HG03060 (cell line): ENCODE measurements around the gene OSBPL10.

Source experiments
- ATAC-seq: cut with Tn5 transposase; IDR thresholded peaks from one replicate; pipeline ENCODE4 v1.9.1; 2021; ENCODE audit warnings: low read depth, moderate number of reproducible peaks; ENCODE audit not compliant: unreplicated experiment

OSBPL10 gene

DNA sequence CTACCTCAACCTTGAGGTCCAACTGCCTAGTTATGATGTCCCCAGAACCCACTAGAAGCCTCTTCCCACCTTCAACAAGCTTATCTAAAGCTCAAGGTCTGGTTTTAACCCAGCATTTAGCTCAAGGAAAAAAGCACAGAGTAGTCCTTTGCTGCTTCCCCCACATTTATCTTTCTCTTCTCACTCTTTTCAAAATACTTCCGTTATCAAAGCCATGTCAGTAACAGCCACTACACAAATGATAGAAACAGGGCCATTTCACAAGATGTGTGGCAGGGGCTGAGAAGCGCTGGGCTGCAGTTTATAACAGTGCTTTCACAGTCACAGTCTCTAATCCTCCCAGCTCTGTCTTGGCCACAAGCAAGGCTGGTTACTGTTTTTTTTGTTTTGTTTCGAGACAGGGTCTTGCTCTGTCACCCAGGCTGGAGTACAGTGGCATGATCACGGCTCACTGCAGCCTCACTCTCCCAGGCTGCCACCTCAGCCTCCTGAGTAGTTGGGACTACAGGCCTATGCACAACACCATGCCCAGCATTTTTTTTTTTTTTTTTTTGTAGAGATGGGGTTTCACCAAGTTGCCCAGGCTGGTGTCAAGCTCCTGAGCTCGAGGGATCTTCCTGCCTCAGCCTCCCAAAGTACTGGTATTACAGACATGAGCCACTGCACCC lies 218.8 kb downstream of the OSBPL10 start:
- ATAC-seq, result no peak

DNA sequence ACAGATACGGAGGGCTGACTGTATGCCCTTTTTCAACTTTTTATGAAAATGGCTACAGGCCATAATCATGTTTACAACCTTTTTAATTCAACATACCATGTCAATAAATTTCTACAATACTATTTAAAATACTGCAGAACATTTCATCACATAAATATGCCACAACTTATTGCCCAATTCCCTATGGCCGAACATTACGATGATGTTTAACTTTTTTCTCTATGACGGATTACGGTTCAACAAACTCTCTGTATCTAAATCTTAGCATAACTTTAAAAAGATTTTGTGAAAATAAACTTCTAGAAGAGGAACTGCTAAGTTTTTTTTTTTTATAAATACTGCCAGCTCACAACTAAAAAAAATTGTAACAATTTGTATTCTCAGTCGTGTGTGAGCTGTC lies 220.4 kb downstream of the OSBPL10 start:
- ATAC-seq, result no peak

DNA sequence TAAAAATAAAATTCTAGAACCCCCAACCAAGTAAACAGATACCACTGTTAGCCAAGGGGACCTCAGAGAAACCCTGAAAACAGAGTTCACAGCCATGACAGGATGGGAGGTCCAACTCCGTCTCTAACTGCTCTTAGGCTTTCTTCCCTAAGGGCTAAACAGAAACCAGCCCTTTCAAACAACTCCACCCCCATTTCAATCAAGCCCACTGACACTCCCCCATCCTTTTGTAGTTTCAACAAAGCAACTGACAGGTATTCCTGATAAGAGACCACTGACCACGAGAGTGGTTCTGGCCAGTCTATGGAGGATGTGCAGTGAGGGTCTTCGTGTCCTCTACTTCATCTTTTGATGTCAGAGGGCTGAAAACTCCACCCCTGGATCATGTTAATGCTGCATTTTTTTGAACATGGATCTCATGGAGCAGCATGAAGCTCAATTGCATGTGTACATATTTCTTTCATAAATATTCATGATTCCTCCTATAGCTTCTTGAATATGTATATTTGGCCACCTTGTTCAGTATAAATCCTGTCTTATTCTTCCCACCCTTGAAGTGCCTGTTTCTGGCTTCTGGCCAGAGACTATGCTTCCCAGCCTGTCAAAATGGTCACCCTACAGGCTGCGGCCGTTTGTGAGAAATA lies 222.6 kb downstream of the OSBPL10 start:
- ATAC-seq, result no peak

DNA sequence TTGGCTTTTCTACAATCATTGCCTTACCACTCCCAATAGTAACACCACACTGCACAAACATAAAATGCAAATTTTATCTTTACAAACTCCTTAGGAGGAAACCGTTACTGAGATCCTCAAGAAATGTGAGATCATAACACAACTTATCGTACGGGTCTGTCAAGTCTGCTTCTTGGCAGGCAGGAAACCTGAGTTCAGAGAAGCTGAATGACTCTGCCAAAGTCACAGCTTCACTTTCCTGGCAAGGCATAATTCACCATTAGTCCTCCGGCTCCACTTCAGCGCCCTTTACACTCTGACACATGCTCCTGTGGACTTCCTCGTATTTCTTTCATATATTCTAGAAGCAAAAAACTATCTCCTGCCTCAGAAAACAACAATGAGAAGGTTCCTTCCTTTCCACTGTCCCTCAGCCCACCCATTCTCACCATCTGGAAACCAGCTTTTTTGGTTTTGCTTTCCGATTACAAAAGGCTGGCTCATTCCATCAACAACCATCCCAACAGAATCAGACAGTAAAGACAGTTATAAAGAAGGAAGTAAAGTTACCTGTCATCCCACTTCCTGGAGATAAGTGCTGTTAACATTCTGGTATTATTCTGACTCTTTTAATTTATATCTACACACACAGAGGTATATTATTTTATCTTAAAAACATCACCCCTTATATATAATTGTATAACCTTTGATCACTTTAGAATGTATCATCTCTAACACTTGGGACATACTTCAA lies 225.0 kb downstream of the OSBPL10 start:
- ATAC-seq, result no peak

DNA sequence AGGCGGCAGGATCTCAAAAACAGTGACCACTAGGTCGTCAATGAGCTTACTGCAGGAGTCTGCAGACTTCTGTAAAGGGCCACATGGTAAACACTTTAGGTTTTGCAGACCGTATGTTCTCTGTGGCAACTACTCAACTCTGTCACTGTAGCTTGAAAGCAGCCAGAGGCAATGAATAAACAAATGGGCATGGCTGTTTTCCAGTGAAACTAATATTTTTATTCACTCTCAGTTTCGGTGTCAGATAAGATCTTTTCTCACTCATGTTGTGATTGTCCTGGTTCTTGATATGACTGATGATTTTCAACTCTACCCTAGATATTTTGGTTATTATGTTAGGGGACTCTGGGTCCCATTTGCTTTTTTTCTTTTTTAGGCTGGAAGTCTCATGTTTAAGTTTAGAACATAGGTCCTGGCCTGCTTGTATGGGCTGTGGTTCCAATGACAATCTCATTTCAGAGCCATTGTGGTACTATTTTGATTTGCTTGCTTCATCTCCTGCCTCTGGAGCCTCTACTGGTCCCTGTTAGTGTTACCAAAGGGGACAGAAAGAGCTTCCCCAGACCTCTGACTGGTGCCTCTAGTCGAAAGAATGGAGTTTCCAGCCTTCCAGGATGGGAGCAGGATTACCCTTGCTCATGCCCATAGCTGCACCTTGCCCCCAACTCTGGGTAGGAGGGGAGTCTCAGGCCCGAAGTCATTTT lies 226.3 kb downstream of the OSBPL10 start:
- peak; percentile 90 for ATAC-seq

DNA sequence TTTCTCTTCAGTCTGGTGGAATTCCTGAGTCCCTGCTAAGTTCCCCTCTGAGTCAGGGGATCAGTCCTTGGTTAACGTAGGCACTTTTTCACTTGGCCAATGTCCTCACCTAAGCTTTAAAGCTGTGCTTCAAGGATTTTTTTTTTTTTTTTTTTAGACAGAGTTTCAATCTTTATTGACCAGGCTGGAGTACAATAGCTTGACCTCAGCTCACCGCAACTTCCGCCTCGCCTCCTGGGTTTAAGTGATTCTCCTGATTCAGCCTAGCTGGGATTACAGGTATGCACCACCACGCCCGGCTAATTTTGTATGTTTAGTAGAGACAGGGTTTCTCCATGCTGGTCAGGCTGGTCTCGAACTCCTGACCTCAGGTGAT lies 228.0 kb downstream of the OSBPL10 start:
- ATAC-seq, result no peak

DNA sequence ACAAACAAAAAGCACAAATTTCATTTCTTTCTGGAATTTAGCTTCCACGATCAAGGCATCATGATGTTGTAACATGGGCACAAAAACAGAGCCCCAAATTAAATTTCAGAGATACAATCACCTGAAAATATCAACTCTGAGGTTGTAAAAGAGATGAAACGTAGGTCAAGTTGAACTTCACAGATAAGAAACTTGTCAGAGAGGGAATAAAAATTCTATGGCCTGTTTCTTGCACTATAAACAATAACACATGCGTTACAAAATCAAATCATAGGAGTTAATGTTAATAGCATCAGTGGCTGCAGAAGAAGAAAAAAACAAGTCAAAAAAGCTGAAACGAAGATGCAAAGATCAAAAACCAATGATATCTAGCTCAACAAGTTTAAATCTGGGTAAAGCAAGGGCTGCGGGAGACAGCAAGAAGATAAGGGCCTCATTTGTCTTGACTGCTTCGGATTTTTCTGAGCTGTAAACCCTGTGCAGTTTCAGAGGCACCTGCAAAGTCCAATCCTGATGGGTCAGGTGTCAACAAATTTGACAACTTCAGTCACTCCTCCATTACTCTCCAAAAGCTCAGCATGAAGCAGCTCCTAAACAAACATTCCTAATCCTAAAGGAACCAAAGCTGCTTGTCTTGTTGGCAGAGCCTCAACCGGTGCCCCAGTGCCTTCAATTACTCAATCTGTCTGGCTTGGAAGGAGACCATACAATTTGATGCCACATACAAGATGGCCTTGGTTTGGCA lies 228.6 kb downstream of the OSBPL10 start:
- no peak for ATAC-seq

DNA sequence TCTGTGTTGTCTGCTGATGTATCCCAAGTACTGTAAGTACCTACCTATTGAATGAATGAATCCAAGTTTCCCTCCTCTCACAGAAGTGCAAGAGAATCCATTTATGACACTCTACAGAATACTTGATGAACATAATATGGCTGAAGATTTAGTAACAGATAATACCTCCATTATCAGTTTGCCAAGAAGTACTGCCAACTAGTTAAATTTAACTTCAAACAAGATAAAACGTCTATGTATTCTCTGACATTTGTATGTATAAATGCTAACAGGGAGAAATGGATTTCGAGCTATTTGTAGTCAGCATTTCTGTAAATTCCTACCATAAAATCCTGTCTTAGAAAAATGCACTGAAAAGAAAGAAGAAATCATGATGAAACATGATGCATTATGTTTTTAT lies 230.7 kb downstream of the OSBPL10 start:
- no peak for ATAC-seq

DNA sequence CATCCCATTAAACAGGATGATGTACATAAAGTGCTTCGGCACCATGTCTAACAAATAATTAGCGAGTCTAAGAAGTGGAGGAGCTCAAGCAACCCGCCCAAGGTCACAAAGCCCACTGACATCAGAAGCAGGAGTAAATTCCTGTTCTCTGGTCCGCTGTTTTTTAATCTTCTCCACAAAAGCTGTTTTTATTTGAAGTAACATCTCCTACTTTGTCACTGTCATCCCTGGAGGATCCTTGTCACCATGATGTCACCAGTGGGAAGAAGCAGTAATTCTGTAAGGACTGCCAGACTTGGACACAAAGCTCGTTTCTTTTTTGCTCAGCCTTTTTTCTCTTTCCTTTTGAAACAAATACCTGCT lies 232.1 kb downstream of the OSBPL10 start:
- ATAC-seq, result no peak

DNA sequence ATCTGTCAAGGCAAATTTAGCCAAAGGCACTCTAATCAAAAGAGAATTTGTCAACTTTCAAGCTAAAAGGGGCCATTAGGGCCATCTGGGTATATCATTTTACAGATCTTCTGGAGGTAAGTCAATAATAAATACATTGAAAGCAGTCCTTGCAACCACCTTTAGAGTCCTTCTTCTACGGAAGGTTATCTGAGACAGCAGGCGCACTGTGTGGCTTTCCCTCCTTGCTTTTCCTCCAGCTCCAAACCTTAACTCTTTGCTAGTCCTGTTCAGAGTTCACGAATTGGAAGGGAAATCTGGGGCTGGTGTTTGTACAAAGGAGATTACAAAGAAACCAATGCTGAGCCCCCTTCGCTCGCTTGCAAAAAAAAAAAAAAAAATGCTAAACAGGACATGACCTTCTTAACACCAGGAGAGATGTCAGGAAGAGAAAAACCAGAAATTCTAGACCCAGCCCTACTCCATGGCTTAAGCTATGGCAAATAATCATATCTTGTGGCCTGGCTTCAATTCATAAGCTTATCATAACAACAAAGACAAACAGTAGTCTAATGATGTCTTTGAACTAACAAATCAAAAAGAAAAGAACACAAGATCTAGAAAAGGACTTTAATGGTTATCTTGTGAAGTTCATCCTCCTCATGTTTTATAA lies 232.7 kb downstream of the OSBPL10 start:
- ATAC-seq, result no peak

DNA sequence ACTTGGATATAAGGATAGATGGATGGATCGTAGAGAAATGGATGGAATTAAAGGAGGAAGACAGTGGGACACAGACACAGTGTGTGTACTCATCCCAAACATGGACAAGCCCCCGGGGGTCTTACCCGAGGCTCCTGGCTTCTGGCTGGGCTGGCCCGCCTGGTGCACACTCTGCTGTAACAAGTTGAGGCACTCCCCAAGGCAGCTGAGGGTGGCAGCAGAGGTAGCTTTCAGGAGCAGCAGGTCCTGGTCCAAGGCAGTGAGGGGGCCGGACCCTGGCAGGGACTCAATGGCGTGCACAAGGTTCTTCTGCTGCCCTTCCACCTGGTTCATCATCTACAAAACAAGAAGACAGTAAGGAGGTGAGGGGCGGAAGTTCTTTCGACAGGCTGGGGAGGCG lies 233.3 kb downstream of the OSBPL10 start:
- ATAC-seq, result no peak

DNA sequence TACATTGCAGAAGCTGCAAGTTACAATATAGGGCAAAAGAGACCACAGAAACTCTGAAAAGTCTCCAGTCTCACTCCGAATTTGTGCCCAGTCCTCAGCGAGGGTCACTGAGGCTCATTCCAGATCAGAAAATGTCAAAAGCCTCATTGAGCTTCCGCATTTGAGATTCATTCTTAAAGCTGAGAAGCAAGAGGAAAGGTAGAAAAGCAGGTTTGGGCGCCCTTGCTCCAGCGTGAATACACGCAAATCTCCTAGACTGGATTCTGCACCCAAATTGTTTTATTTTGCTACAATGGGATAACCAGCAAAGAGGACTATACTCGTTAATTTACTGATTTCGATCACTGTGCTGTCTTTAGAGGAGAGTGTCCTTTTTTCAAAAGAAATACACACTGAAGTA lies 236.1 kb downstream of the OSBPL10 start:
- no peak for ATAC-seq

DNA sequence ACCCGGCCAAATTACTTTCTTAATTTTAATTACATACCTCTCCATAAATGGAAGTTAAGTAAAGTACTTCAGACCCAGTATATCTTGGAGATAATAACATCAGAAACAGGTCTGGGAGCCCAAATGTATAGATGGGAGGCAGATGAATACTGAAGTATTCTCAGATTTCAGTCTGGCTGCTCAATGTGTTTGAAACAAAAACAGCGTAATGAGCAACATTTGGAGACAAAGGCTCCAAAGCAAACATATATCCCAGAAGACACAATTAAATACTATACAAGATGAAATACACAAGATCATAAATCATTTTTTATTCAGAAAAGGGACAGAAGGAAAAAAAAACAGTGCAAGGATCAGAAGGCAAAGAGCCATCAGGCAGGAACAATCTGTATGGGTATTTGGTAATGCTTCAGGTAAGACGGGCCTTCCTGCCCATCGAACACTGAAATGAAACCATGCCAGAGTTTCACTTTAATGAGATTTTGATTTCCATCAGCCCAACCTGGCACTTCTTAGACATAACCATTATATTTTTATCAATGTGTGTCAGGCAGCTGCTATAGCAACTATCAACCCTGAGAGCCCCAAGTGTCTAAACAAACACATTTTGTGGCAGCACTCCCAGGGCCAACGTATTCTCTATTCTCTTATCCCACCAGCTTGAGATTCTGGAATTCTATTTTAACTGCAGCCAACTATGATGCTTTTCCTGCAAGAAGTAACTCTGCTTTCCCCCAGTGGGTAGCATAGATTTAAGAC lies 237.6 kb downstream of the OSBPL10 start:
- no peak for ATAC-seq

DNA sequence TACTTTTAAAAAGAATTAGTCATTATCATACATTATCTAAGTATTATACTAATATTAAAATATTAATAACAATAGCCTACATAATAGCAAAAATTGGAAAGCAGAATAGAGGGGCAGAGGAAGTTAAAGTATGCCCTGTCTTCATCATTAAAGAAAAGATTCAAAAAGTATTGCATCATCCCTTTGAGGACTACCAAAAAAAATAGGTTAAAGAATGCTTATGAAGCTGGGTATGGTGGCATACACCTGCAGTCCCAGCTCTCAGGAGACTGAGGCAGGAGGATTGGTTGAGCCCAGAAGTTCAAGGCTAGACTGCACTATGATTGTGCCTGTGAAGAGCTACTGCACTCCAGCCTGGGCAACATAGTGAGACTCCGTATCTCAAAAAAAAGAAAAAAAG lies 240.7 kb downstream of the OSBPL10 start:
- no peak for ATAC-seq

DNA sequence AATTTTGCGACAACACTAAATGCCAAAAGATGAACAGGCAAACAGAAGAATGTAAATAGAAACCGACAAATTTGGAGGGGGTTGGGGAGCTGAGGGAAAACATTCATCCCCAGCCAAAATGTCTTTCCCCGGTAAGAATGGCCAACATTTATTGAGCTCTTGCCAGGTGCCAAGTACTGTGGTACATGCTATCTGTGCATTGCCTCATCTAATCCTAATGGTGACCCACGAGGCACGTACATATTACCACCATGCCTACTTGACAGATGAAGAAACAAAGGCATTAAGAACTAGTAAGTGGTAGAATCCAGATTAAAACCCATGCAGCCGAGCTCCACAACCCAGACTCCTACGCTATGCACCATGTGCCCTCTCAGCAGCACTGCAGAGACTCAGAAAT lies 242.7 kb downstream of the OSBPL10 start:
- ATAC-seq, result no peak

DNA sequence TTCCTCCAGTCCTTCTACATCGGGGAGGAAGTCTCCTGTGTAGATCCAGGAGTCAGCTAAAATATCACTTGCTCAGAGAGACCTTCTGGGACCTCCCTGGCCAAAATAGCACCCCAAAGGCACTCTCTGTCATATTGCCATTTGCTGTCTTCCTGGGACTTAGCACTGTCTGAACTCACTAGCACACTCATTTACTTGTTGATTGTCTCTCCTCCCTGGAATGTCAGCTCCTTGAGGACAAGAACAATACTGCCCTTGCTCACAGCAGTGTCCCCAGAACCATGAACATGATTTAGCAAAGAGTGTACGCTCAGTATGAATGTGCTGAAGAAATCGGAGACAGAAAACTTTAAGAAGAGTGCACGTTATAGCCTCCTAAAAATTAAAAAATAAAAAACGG lies 245.4 kb downstream of the OSBPL10 start:
- no peak for ATAC-seq

DNA sequence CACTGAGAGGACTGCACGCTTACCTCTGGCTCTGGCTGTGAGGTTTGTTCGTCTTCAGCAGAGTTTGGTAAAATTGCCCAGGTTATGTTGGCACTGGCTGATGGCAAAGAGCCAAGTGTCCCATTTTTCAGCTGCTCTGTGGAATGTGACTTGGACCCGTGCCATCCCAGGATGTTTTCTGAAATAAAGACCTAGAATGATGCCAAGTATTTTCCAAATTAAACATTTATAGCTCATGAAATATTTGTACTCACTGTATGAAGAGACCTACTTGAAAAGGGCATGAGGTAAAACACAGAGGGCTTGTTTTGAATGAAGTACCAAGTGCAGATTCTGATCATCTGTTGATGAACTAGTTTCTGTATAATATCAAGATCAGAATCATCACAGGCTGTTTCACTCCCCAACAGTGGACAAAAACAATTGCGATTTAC lies 247.8 kb downstream of the OSBPL10 start:
- ATAC-seq, result no peak

DNA sequence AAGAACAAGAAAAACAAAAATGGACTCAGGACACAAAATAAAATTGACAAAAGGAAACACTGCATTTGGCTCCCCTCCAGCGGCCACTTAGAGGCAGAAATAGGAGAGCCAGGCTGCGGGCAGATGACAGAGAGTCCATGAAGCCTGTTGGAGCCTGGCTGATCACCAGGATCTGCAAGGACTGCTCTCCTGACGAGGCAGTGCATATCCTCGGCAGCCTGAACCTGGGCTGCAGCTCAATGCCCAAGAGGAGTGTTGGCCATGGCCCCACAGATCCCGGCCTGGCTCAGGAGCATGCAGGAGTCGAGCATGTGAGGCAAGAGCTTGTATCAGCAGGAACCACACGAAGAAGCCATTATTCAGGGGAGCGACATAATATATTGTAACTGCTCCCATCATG lies 248.5 kb downstream of the OSBPL10 start:
- no peak for ATAC-seq

DNA sequence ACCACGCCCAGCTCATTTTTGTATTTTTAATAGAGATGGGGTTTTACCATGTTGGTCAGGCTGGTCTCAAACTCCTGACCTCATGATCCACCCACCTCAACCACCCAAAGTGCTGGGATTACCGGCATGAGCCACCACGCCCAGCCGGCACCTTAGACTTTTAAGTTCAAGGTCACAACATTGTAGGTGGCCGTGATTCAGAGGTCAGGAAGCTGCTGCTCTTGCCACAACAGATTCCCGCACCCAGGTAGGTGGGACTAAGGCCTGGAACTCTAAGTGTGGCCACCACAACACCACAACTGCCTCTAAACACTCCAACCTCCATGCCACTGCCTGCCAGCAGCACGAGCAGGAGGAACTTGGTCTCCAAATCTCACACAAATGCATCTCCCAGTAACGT lies 251.5 kb downstream of the OSBPL10 start:
- ATAC-seq, result no peak
